BE2C (cell line): ENCODE results near the gene ICA1.
A peak's percentile ranks its signal among the peaks of the same experiment; 100 is the strongest.

Experiments used
- DNase-seq: peaks from one replicate; pipeline ENCODE4 v3.0.0-alpha.2; 2020
- H3K27me3 ChIP-seq: fragments of 250-450 bp; sonication (Bioruptor Pico); 2 replicates; pipeline ENCODE4 v1.5.1; 2020; ENCODE audit warnings: mild to moderate bottlenecking
- H3K36me3 ChIP-seq: fragments of 250-450 bp; sonication (Bioruptor Pico); 2 replicates; pipeline ENCODE4 v1.5.1; 2020; ENCODE audit warnings: mild to moderate bottlenecking
- H3K4me1 ChIP-seq: fragments of 250-450 bp; sonication (Bioruptor Pico); 2 replicates; pipeline ENCODE4 v1.5.1; 2020
- H3K4me3 ChIP-seq: 2 replicates; pipeline ENCODE4 v1.5.1; 2011; ENCODE audit warnings: low read depth, low read length
- H3K9me3 ChIP-seq: fragments of 250-450 bp; sonication (Bioruptor Pico); 2 replicates; pipeline ENCODE4 v1.5.1; 2020
- TF ChIP-seq, protein P1 (sequence below): IDR thresholded peaks from 2 replicates; pipeline ENCODE4 v1.5.1; 2012; ENCODE audit warnings: mild to moderate bottlenecking, low read depth, low read length

The ICA1 gene

DNA sequence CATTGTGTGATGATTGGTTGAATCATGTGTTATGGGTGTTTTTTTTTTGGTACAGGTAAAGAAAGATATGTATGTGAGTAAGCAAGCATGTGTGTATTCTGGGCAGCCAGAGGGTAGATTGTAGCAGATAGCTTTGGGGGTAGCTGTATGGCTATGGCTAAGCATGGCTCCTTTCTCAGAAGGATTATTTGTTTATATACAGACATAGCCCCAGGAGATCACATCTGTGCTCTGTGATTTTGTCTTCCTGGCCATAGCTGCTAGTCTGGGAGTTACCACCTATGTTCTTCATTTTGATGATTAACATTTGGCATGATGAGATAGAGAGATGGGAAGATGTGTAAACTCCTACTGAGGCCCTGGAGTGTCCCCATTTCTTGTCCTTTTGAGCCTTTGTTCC, 23.2 kb upstream of the ICA1 start:
- Histone ChIP-seq H3K36me3 (no peaks in the 10 kb centered on the region), H3K4me3 (no peak overlapping the region), H3K4me1 (peaks cover 34% of the 10 kb centered on the region), H3K27me3 (no peaks in the 10 kb centered on the region), H3K9me3 (no peaks in the 10 kb centered on the region)
- DNase-seq, result no peak
- TF ChIP-seq, protein P1, sequence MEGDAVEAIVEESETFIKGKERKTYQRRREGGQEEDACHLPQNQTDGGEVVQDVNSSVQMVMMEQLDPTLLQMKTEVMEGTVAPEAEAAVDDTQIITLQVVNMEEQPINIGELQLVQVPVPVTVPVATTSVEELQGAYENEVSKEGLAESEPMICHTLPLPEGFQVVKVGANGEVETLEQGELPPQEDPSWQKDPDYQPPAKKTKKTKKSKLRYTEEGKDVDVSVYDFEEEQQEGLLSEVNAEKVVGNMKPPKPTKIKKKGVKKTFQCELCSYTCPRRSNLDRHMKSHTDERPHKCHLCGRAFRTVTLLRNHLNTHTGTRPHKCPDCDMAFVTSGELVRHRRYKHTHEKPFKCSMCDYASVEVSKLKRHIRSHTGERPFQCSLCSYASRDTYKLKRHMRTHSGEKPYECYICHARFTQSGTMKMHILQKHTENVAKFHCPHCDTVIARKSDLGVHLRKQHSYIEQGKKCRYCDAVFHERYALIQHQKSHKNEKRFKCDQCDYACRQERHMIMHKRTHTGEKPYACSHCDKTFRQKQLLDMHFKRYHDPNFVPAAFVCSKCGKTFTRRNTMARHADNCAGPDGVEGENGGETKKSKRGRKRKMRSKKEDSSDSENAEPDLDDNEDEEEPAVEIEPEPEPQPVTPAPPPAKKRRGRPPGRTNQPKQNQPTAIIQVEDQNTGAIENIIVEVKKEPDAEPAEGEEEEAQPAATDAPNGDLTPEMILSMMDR, result no peak

DNA sequence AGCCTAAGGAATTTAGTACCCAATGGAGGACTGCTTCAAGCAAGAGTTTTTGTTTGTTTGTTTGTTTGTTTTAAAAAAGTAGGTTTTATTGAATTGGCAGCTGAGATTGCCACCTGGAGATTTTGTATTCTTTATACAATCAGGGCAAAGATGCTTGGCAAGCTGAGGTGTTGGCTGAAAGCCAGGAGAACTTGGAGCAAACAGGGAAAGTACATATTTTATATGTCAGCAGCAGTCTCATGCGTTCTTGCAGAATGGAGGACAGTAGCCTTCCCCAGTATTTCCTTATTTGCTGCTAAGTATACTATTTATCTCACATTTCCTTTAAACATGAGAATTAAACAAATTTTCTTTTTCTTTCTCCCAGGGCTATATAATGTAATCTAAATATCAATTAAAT, 22.6 kb upstream of the ICA1 start:
- TF ChIP-seq, protein P1, result no peak
- Histone ChIP-seq H3K4me1 (peaks cover 28% of the 10 kb centered on the region), H3K9me3 (no peaks in the 10 kb centered on the region), H3K27me3 (no peaks in the 10 kb centered on the region), H3K4me3 (no peak overlapping the region), H3K36me3 (no peaks in the 10 kb centered on the region)
- peak; percentile 17 for DNase-seq

DNA sequence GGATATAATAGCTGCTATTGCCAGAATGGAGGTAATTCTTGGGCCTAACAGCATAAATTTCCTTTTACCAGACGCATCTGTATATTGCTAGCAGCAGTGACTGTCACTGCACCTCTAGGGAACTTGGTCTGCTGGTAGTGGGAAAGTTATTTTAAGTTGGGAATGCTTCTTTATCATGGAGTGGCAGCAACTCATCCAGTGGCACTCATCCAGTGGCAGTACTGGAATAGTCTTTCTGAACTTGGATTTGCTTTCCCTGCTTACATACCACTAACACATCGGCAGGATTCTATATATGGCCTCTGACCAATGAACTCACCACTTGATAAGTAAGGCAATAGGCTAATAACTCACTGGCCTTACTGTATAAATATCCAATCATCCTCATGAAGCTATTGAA, 22.0 kb upstream of the ICA1 start:
- Histone ChIP-seq H3K4me3 (no peak overlapping the region), H3K4me1 (peaks cover 23% of the 10 kb centered on the region), H3K36me3 (no peaks in the 10 kb centered on the region), H3K9me3 (no peaks in the 10 kb centered on the region), H3K27me3 (no peaks in the 10 kb centered on the region)
- TF ChIP-seq, protein P1, result no peak
- no peak for DNase-seq

DNA sequence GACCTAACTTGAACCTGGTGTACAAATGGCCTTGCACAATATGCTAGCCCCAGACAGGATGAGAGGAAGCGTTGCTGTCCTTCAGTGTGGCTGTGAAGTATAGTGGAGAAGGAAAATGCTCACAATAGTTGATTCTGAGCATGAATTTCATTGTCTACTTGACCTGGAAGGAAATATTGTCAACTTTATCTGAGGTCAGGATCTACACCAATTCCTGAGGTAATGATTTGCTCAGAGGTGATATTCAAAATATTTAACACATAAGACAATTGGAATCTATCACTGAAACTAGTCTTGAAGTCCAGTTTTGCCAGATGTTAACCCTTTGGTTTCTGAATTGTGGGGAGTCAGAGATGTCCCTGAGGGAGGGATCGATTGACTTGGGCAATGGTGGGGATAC, 20.9 kb upstream of the ICA1 start:
- peaks cover 19% of the 10 kb centered on the region for H3K4me1 ChIP-seq
- H3K9me3 ChIP-seq, result no peaks in the 10 kb centered on the region; the same call in 1 of the 2 replicates
- TF ChIP-seq, protein P1, result no peak

DNA sequence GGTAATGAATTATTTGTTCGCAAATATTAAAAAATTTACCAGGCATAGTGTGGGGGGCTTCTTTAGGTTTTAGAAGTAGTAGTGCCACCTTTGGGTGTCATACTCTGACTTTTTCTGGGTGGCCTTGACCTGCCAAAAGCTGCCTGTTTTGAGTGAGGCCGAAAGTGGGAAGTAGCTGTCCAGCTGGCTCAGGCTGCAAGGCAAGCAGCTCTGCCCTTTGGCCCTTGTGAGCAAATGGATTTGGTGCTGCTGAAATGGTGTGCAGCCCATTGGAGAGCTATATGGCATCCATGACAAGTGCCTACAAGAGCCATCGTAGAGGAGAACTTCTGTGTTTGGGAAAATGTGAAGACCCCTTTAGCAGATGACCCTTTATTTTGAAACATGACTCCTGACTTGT, 20.2 kb upstream of the ICA1 start:
- Histone ChIP-seq H3K36me3 (no peaks in the 10 kb centered on the region), H3K4me3 (no peak overlapping the region), H3K4me1 (peaks cover 14% of the 10 kb centered on the region), H3K9me3 (no peaks in the 10 kb centered on the region; the same call in 1 of the 2 replicates), H3K27me3 (no peaks in the 10 kb centered on the region)
- TF ChIP-seq, protein P1, result no peak
- no peak for DNase-seq

More for the DNA sequence above, 20.9 kb upstream of the ICA1 start:
- DNase-seq, result no peak
- Histone ChIP-seq H3K27me3 (no peaks in the 10 kb centered on the region), H3K4me3 (no peak overlapping the region), H3K36me3 (no peaks in the 10 kb centered on the region)

DNA sequence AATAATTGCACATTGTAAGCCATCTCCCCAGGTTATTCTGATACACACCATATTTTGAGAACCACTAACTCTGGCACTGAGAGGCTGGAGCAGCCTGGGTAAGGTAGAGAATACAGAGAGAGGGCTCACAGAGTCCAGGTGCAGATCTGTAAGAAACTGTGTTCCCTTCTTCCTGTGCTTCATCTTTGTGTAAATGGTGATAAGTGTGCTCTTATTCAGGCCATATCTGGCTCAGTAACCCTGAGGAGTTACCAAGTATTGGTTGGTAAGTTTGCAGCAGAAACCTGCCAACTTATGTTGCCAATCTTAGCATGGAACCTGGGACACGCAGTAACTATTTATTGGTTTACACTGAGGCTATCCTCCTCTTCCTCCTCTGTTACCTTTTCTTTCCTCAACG, 16.2 kb upstream of the ICA1 start:
- no peaks in the 10 kb centered on the region; the same call in 1 of the 2 replicates for H3K9me3 ChIP-seq
- H3K4me3 ChIP-seq, result no peak overlapping the region
- TF ChIP-seq, protein P1, result no peak
- no peak for DNase-seq
- H3K36me3 ChIP-seq, result no peaks in the 10 kb centered on the region
- no peaks in the 10 kb centered on the region for H3K27me3 ChIP-seq
- H3K4me1 ChIP-seq, result no peaks in the 10 kb centered on the region; the same call in 1 of the 2 replicates
